ENCODE measurements around the gene RPS6KA2. TPM values are rescaled to one million over a fixed set of nuclear protein-coding genes. Genes with fewer than 3 reads are reported as not detected.
A peak's percentile ranks its signal among the peaks of the same experiment; 100 is the strongest.
"Not testable (repeated sequence)": the region's sequence is repeated elsewhere in the genome, so short reads cannot be mapped to it uniquely, and the experiment has no call there.

Gene RPS6KA2
- polyA plus RNA-seq, 1 donor from 2014 or later: 4.9 TPM

- peak overlapping the region in 1 of 3 donors; percentile 71 for H3K27ac Mint-ChIP-seq
- H3K9me3 Mint-ChIP-seq: peaks cover 0 to 8% (median 3%) of the 10 kb centered on the region in 3 donors
- H3K4me1 Mint-ChIP-seq: peaks cover 9 to 16% (median 14%) of the 10 kb centered on the region in 3 donors
- H3K36me3 Mint-ChIP-seq: no peaks in the 10 kb centered on the region
- H3K27me3 Mint-ChIP-seq: peaks cover 1% of the 10 kb centered on the region
- peak overlapping the region in 1 of 4 donors; percentile 13 for H3K4me3 Mint-ChIP-seq
Observed at GRCh38 chr6:166411721-166412151, 215.3 kb downstream of the RPS6KA2 start.

GRCh38 chr6:166411271-166411670, 215.8 kb downstream of the RPS6KA2 start:
- H3K9me3 Mint-ChIP-seq: peaks cover 0 to 3% (median 3%) of the 10 kb centered on the region in 3 donors
- peaks cover 9 to 16% (median 12%) of the 10 kb centered on the region in 3 donors for H3K4me1 Mint-ChIP-seq
- no peak overlapping the region for H3K27ac Mint-ChIP-seq
- H3K4me3 Mint-ChIP-seq: peak overlapping the region in 1 of 4 donors; percentile 13
- H3K27me3 Mint-ChIP-seq: peaks cover 1% of the 10 kb centered on the region
- no peaks in the 10 kb centered on the region for H3K36me3 Mint-ChIP-seq

GRCh38 chr6:166410426-166410935, 216.6 kb downstream of the RPS6KA2 start:
- Mint-ChIP-seq H3K4me1 (peaks cover 9 to 16% (median 11%) of the 10 kb centered on the region in 3 donors), H3K27me3 (peaks cover 4% of the 10 kb centered on the region), H3K27ac (peak overlapping the region in 2 of 3 donors; percentile 57 to 84), H3K9me3 (no peaks in the 10 kb centered on the region), H3K4me3 (peak overlapping the region in 3 of 4 donors; percentile 35 to 79 (median 74)), H3K36me3 (peaks cover 2% of the 10 kb centered on the region)

- Mint-ChIP-seq H3K27ac (no peak overlapping the region), H3K9me3 (no peaks in the 10 kb centered on the region)
Observed at GRCh38 chr6:166408936-166409755, 217.9 kb downstream of the RPS6KA2 start.

GRCh38 chr6:166406197-166406596, 220.9 kb downstream of the RPS6KA2 start:
- peaks cover 6% of the 10 kb centered on the region for H3K27me3 Mint-ChIP-seq
- peaks cover 9 to 12% (median 9%) of the 10 kb centered on the region in 3 donors for H3K4me1 Mint-ChIP-seq
- H3K36me3 Mint-ChIP-seq: peaks cover 2% of the 10 kb centered on the region
- no peak overlapping the region for H3K4me3 Mint-ChIP-seq
- no peaks in the 10 kb centered on the region for H3K9me3 Mint-ChIP-seq
- H3K27ac Mint-ChIP-seq: no peak overlapping the region

More at GRCh38 chr6:166408936-166409755, 217.9 kb downstream of the RPS6KA2 start:
- Mint-ChIP-seq H3K27me3 (peaks cover 6% of the 10 kb centered on the region), H3K36me3 (peaks cover 2% of the 10 kb centered on the region), H3K4me3 (no peak overlapping the region), H3K4me1 (peaks cover 9 to 14% (median 9%) of the 10 kb centered on the region in 3 donors)

GRCh38 chr6:166405386-166405785, 221.7 kb downstream of the RPS6KA2 start:
- no peak overlapping the region for H3K4me3 Mint-ChIP-seq
- peaks cover 2% of the 10 kb centered on the region for H3K36me3 Mint-ChIP-seq
- H3K27me3 Mint-ChIP-seq: peaks cover 6% of the 10 kb centered on the region
- H3K27ac Mint-ChIP-seq: no peak overlapping the region
- H3K4me1 Mint-ChIP-seq: peaks cover 4 to 8% (median 7%) of the 10 kb centered on the region in 3 donors
- no peaks in the 10 kb centered on the region for H3K9me3 Mint-ChIP-seq

- peaks cover 11% of the 10 kb centered on the region for H3K27me3 Mint-ChIP-seq
- no peak overlapping the region for H3K27ac Mint-ChIP-seq
- peaks cover 0 to 4% (median 2%) of the 10 kb centered on the region in 3 donors for H3K4me1 Mint-ChIP-seq
- peaks cover 5% of the 10 kb centered on the region for H3K36me3 Mint-ChIP-seq
- no peak overlapping the region for H3K4me3 Mint-ChIP-seq
- peaks cover 0 to 2% (median 0%) of the 10 kb centered on the region in 3 donors for H3K9me3 Mint-ChIP-seq
Observed at GRCh38 chr6:166402582-166403277, 224.3 kb downstream of the RPS6KA2 start.

GRCh38 chr6:166400649-166401250, 226.3 kb downstream of the RPS6KA2 start:
- H3K36me3 Mint-ChIP-seq, H3K4me3 Mint-ChIP-seq, H3K27ac Mint-ChIP-seq, H3K9me3 Mint-ChIP-seq, H3K4me1 Mint-ChIP-seq: not testable (repeated sequence)
- H3K27me3 Mint-ChIP-seq: peaks cover 12% of the 10 kb centered on the region

- no peak overlapping the region for H3K27ac Mint-ChIP-seq
- H3K4me3 Mint-ChIP-seq: no peak overlapping the region
- peaks cover 0 to 2% (median 0%) of the 10 kb centered on the region in 3 donors for H3K9me3 Mint-ChIP-seq
- peaks cover 5% of the 10 kb centered on the region for H3K36me3 Mint-ChIP-seq
- H3K4me1 Mint-ChIP-seq: peaks cover 0 to 4% (median 2%) of the 10 kb centered on the region in 3 donors
- H3K27me3 Mint-ChIP-seq: peaks cover 11% of the 10 kb centered on the region
Observed at GRCh38 chr6:166400181-166400580, 226.9 kb downstream of the RPS6KA2 start.

- Mint-ChIP-seq H3K27me3 (peaks cover 13% of the 10 kb centered on the region), H3K36me3 (peaks cover 5% of the 10 kb centered on the region), H3K4me3 (no peak overlapping the region), H3K27ac (no peak overlapping the region), H3K9me3 (peaks cover 0 to 2% (median 0%) of the 10 kb centered on the region in 3 donors), H3K4me1 (peaks cover 0 to 4% (median 2%) of the 10 kb centered on the region in 3 donors)
Observed at GRCh38 chr6:166398348-166398747, 228.7 kb downstream of the RPS6KA2 start.

GRCh38 chr6:166397849-166398248, 229.2 kb downstream of the RPS6KA2 start:
- peaks cover 0 to 4% (median 2%) of the 10 kb centered on the region in 3 donors for H3K4me1 Mint-ChIP-seq
- H3K27ac Mint-ChIP-seq: no peak overlapping the region
- H3K9me3 Mint-ChIP-seq: peaks cover 0 to 2% (median 0%) of the 10 kb centered on the region in 3 donors
- H3K27me3 Mint-ChIP-seq: peaks cover 15% of the 10 kb centered on the region
- H3K36me3 Mint-ChIP-seq: peaks cover 5% of the 10 kb centered on the region
- H3K4me3 Mint-ChIP-seq: no peak overlapping the region

- no peak overlapping the region for H3K4me3 Mint-ChIP-seq
- H3K4me1 Mint-ChIP-seq: peaks cover 0 to 2% (median 2%) of the 10 kb centered on the region in 3 donors
- peaks cover 0 to 2% (median 0%) of the 10 kb centered on the region in 3 donors for H3K9me3 Mint-ChIP-seq
- H3K27ac Mint-ChIP-seq: no peak overlapping the region
- H3K27me3 Mint-ChIP-seq: peaks cover 18% of the 10 kb centered on the region
- peaks cover 5% of the 10 kb centered on the region for H3K36me3 Mint-ChIP-seq
Observed at GRCh38 chr6:166395778-166396177, 231.3 kb downstream of the RPS6KA2 start.

GRCh38 chr6:166395351-166395750, 231.7 kb downstream of the RPS6KA2 start:
- Mint-ChIP-seq H3K4me1 (peaks cover 0 to 2% (median 0%) of the 10 kb centered on the region in 3 donors), H3K9me3 (peaks cover 0 to 2% (median 0%) of the 10 kb centered on the region in 3 donors), H3K27ac (no peak overlapping the region), H3K36me3 (peaks cover 5% of the 10 kb centered on the region), H3K27me3 (peaks cover 21% of the 10 kb centered on the region), H3K4me3 (no peak overlapping the region)

- H3K9me3 Mint-ChIP-seq: peaks cover 0 to 2% (median 0%) of the 10 kb centered on the region in 3 donors
- peaks cover 0 to 2% (median 0%) of the 10 kb centered on the region in 3 donors for H3K4me1 Mint-ChIP-seq
- H3K4me3 Mint-ChIP-seq: peak overlapping the region in 1 of 4 donors; percentile 38
- H3K27me3 Mint-ChIP-seq: peaks cover 18% of the 10 kb centered on the region
- H3K36me3 Mint-ChIP-seq: peaks cover 3% of the 10 kb centered on the region
- no peak overlapping the region for H3K27ac Mint-ChIP-seq
Observed at GRCh38 chr6:166394036-166394892, 232.8 kb downstream of the RPS6KA2 start.
